HG03520 (cell line): ENCODE results near the gene MMP14.
"Not testable (repeated sequence)": the region's sequence is repeated elsewhere in the genome, so short reads cannot be mapped to it uniquely, and the experiment has no call there.

ENCODE experiments used
- ATAC-seq: cut with Tn5 transposase; IDR thresholded peaks from one replicate; pipeline ENCODE4 v1.9.1; 2021; ENCODE audit warnings: mild to moderate bottlenecking, moderate library complexity; ENCODE audit not compliant: unreplicated experiment

The MMP14 gene

GRCh38 chr14:22841311-22841710 lies 4.9 kb downstream of the MMP14 start:
- no peak for ATAC-seq

DNA sequence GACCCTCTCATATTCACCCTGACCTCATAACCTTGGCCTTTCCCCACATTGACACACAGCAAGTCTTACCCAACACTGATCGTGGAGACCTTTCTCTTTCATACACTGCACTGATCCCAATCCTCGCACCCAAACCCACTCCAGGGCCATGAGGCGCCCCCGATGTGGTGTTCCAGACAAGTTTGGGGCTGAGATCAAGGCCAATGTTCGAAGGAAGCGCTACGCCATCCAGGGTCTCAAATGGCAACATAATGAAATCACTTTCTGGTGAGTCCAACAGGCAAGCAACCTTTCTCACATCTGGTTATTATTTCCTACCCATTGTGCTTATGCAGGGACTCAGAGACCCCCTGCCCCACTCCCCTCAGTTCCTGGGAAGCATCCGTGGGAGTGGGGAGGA lies 5.4 kb downstream of the MMP14 start:
- no peak for ATAC-seq

- no peak for ATAC-seq
Measured at GRCh38 chr14:22842211-22843122, 6.1 kb downstream of the MMP14 start.

- no peak for ATAC-seq
Measured at GRCh38 chr14:22843123-22843925, 6.9 kb downstream of the MMP14 start.

- no peak for ATAC-seq
Measured at GRCh38 chr14:22844221-22845102, 8.1 kb downstream of the MMP14 start.

DNA sequence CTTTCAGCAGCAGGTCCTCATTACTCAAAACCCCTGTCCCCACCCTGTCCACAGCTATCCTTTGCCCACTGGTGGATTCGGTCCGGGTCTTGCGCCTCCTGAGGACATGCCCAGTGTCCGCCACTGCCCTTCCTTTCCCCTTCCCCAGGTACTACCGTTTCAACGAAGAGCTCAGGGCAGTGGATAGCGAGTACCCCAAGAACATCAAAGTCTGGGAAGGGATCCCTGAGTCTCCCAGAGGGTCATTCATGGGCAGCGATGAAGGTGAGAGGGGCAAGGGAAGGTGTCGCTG lies 8.7 kb downstream of the MMP14 start:
- no peak for ATAC-seq

- ATAC-seq, result no peak
Measured at GRCh38 chr14:22845821-22846625, 9.6 kb downstream of the MMP14 start.

GRCh38 chr14:22846811-22847307 lies 10.5 kb downstream of the MMP14 start:
- ATAC-seq, result no peak

DNA sequence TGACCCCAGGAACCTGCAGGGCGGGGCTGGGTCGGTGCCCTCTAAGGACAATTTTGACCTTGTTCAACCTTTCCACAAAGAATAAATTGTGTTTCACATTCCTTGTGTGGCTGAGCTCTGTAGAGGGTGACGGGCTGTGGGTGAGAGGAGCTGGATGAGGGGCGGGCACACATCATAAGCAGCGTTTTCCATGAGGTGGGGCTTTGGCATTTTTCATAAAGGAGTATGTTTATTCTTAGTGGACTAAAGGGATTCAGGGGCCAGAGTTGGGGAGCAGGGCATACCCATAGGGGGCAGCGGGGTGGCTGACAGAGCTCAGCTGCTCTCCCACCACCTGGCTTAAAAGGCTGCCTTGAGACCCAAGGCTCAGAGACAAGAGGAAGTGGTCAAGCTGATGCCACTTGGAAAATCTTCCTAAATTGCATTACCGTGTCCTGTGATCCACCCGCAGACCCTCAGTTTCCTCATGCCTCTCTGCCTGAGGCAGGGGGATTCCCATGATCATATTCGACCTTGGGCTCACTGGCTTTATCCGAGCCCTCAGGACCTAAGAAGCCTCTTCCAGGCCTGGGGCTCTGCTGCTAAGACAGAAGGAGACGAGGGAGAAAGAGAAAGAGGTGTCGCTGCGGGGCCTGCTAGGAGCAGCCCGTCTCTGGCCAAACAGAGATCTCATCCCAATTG lies 11.4 kb downstream of the MMP14 start:
- ATAC-seq, result no peak

DNA sequence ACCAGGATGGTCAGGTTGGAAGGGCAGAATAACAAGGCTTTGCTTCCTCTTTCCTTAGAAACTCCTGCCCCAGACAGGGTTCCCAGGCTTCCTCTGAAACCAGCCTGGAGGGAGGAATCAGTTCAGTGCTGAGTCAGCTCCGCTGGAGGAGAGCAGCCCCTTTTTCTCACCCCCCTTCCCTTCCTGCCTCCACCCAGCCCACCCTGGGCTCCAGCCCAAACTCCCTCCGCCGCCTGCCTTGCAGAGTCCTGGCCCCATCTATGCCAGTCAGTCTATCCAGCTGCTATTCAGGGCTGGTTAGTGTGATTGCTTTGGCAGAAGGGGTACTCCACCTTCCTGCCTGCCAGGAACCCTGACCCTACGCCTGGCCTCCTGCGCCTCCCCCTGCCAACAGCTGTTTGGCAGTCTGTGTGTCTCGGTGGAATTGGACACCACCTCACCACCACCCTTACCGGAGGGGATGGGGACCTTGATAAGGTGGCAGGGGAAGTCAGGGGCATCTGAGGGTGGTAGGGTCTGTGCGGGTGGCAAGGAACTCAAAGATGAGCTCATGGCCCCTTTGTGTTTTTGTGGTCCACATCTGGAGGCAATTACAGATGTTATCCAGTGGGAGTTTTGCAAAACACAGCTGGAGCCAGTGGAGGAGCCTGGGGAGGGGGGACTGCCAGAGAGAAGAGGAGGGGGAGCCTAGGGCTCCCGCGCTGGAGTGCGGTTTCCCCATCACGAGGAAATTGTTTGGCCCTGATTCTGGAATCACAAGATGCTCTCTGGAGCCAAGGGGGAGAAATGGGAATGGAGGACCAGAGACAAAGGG lies 12.2 kb downstream of the MMP14 start:
- no peak for ATAC-seq

- no peak for ATAC-seq
Measured at GRCh38 chr14:22849212-22849819, 12.9 kb downstream of the MMP14 start.

DNA sequence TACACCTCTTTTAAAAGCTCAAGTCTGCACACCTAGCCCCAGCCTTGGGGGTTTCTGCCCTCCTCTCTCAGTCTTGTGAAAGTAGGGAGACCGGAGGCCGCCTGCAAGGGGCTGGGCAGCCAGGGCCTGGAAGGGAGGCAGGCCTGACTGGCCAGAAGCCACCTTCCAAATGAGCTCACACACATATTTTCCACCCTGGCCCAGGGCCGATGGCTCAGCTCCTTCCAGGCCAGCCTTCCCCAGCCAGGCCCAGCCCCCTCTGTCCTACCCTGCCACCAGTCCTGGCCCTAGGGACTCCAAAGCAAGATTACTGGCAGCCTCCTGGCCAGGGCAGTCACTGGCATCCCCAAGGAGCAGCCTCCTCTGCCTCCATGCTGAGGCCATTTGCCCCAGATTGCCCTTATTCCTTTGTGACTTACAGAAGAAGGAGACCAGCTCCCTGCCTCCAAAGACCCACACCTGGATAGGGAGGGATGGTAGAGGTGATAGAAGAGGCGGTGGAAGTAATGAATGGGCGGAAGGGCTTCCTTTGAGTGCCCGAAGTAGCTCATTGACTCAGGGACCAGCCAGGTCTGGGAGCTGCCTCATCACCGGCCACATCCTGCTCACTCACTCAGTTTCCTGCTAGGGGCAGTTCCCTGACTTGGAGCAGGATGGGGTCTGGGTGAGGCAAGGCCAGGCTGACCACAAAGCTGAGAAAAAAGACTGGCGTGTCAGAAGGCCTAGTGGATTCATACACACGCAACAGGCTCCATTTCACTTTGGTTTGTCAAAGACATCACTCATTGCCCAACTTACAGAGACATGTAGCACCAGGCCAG lies 14.8 kb downstream of the MMP14 start:
- ATAC-seq, result no peak

DNA sequence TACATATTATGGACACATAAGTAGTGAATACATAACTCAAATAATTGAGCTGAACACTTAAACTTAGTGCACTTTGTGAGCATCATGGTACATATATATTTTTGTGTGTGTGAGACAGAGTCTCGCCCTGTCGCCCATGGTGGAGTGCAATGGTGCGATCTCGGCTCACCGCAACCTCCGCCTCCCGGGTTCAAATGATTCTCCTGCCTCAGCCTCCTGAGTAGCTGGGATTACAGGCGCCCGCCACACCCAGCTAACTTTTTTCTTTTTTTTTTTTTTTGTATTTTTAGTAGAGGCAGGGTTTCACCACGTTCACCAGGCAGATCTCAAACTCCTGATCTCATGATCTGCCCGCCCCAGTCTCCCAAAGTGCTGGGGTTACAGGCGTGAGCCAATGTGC lies 15.8 kb downstream of the MMP14 start:
- ATAC-seq, result not testable (repeated sequence)

- ATAC-seq, result no peak
Measured at GRCh38 chr14:22852599-22852939, 16.2 kb downstream of the MMP14 start.

GRCh38 chr14:22852940-22853767 lies 16.8 kb downstream of the MMP14 start:
- ATAC-seq, result peak; percentile 76

- not testable (repeated sequence) for ATAC-seq
Measured at GRCh38 chr14:22854296-22854695, 17.9 kb downstream of the MMP14 start.
